ENCODE data around the gene CDKN1A.
"Not testable (repeated sequence)": the region's sequence is repeated elsewhere in the genome, so short reads cannot be mapped to it uniquely, and the experiment has no call there.

CDKN1A gene

GRCh38 chr6:36699348-36699747 is 20.8 kb downstream of the CDKN1A start:
- FAIRE-seq, result no peak

GRCh38 chr6:36700071-36700812 is 21.7 kb downstream of the CDKN1A start:
- no peak for FAIRE-seq

- FAIRE-seq, result no peak
These were observed 22.3 kb downstream of the CDKN1A start for GRCh38 chr6:36700831-36701230.

GRCh38 chr6:36701401-36701991 is 23.0 kb downstream of the CDKN1A start:
- FAIRE-seq, result no peak

GRCh38 chr6:36702656-36703055 is 24.1 kb downstream of the CDKN1A start:
- no peak for FAIRE-seq

GRCh38 chr6:36703081-36703606 is 24.6 kb downstream of the CDKN1A start:
- FAIRE-seq, result no peak

- no peak for FAIRE-seq
These were observed 25.5 kb downstream of the CDKN1A start for GRCh38 chr6:36703982-36704381.

GRCh38 chr6:36704961-36705577 is 26.6 kb downstream of the CDKN1A start:
- FAIRE-seq, result not testable (repeated sequence)

GRCh38 chr6:36706339-36706738 is 27.8 kb downstream of the CDKN1A start:
- FAIRE-seq, result no peak

- FAIRE-seq, result no peak
These were observed 34.3 kb downstream of the CDKN1A start for GRCh38 chr6:36712816-36713215.

GRCh38 chr6:36713846-36714245 is 35.3 kb downstream of the CDKN1A start:
- FAIRE-seq, result no peak

- no peak for FAIRE-seq
These were observed 36.0 kb downstream of the CDKN1A start for GRCh38 chr6:36714511-36714910.

- FAIRE-seq, result no peak
These were observed 37.0 kb downstream of the CDKN1A start for GRCh38 chr6:36715469-36715868.

- no peak for FAIRE-seq
These were observed 38.1 kb downstream of the CDKN1A start for GRCh38 chr6:36716476-36717093.

- no peak for FAIRE-seq
These were observed 38.8 kb downstream of the CDKN1A start for GRCh38 chr6:36717231-36717825.

GRCh38 chr6:36717871-36718540 is 39.5 kb downstream of the CDKN1A start:
- FAIRE-seq, result no peak

GRCh38 chr6:36718560-36718959 is 40.0 kb downstream of the CDKN1A start:
- no peak for FAIRE-seq

GRCh38 chr6:36719126-36719525 is 40.6 kb downstream of the CDKN1A start:
- no peak for FAIRE-seq

- FAIRE-seq, result no peak
These were observed 42.0 kb downstream of the CDKN1A start for GRCh38 chr6:36720251-36721141.

- no peak for FAIRE-seq
These were observed 43.0 kb downstream of the CDKN1A start for GRCh38 chr6:36721369-36722140.

- FAIRE-seq, result no peak
These were observed 43.9 kb downstream of the CDKN1A start for GRCh38 chr6:36722365-36722764.
